ENCODE data around the gene SLC30A2.
A peak's percentile ranks its signal among the peaks of the same experiment; 100 is the strongest.
"Not testable (repeated sequence)": the region's sequence is repeated elsewhere in the genome, so short reads cannot be mapped to it uniquely, and the experiment has no call there.

SLC30A2 gene

GRCh38 chr1:26045722-26046245 is at the start of gene SLC30A2:
SLC30A2 (minus strand) TSS chr1:26046118; CDS start chr1:26045896, 222 bp downstream.
- DNase-seq: peak; percentile 57

DNA sequence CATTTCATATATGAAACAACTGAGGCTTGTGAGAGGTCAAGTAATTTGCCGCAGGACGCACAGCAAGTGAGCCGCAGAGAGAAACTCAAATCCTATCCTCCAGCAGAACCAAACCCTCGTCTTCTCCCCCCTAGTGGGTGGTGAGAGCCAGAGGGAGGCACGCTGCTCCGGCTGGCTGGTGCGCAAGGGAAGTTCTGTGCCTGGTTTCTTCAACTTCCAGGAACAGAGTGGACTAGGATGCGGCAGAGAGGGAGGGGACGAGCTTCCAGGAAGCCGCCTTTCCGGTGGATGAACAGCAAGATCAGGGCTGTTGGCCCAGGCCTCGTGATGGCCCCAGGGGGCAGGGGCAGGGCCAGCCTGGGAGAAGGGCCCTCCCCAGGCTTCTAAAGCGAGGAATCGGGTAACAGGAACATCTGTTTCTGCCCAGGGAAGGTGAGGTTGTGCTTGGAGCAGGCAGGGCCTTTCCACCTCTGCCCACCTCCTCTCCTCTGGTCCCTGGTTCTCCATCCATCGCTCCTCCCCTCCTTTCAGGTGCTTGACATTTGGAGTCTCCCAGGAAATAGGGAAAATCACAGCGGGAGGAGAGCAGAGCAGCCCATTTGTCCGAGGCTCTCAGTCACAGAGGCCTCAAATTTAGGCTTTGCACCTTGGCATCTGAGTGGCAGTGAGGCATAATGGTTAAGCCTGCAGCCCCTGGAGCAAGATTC is 48.9 kb upstream of the SLC30A2 start:
- peak; percentile 28 for DNase-seq

- peak; percentile 29 for DNase-seq
These were observed 48.3 kb upstream of the SLC30A2 start for GRCh38 chr1:26094076-26094669.

- DNase-seq: not testable (repeated sequence)
These were observed 47.7 kb upstream of the SLC30A2 start for GRCh38 chr1:26093569-26093968.

- no peak for DNase-seq
These were observed 46.5 kb upstream of the SLC30A2 start for GRCh38 chr1:26092422-26092821.

GRCh38 chr1:26090893-26091292 is 45.0 kb upstream of the SLC30A2 start:
- no peak for DNase-seq

DNA sequence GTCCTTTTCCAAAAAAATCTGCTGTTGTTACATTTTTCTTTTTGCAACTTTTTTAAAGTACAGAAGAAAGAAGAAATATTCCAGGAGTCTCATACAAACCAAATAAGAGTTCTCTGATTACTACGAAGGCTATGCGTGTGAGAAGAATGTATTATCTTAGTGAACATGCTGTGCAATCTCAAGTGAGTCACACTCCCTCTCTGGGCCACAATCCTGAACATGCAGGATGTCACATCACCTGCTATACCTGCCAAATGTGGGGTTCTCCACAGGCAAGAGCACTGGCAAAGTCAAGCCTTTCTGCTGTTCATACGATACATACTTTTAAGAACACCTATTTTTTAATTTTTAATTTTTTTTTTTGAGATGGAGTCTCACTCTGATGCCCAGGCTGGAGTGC is 43.2 kb upstream of the SLC30A2 start:
- no peak for DNase-seq

GRCh38 chr1:26084844-26085243 is 38.9 kb upstream of the SLC30A2 start:
- DNase-seq: no peak

DNA sequence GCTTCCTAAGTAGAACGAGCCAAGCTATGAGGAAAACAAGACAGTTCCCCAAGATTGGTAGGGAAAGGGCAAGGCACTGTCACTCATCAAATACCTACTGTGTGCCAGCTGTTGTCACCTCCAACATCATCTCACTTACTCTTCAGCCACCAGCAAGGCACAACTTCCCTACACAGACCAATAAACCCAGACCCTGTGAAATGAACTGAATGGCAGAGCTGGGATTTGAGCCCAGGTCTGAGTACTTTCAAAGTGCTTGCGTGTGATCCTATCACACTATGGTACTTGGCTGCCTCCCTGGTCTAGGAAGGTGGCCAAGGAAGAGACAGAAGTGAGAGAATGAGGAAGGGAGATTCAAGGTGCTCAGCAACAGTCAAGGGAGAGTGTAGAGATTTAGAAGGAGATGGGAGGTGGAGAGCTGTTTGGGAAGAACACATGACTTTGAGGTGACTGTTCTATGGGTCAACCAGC is 38.2 kb upstream of the SLC30A2 start:
- no peak for DNase-seq

GRCh38 chr1:26083208-26083607 is 37.3 kb upstream of the SLC30A2 start:
- no peak for DNase-seq

GRCh38 chr1:26082020-26082350 is 36.1 kb upstream of the SLC30A2 start:
- DNase-seq: no peak

DNA sequence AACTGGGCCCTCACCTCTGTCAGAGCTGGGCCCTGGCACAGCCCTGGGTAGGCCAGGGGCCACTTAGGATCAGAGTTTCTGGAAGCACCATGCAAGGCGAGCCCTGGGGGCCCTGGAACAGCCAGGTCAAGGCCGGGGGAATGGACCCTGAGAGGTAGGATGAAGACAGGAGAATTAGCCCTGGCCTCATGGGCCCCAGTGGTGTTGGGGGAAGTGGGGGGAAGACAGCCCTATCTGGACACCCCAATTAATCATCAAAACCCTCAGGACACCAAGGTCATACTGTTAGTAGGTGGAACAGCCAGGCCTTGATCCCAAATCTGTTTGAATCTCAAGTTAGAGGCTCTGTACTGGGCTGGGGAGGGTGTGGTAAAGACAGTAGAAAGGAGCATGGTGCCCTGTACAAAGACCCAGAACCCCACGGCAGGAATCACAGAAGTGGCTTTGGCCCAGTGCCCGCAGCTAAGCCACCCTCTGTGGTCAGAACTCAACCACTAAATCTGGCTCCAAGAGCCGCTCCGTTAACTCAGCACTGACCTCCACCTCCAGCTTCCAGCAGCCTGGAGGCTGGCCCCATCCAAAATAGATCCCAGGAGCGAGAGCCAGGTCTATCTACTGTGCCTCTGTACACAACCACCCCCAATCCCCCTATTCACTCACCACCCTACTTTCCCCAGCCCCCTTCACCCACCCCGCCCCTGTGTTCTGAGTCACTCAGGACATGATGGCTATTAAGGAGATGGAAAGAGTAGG is 35.5 kb upstream of the SLC30A2 start:
- no peak for DNase-seq

DNA sequence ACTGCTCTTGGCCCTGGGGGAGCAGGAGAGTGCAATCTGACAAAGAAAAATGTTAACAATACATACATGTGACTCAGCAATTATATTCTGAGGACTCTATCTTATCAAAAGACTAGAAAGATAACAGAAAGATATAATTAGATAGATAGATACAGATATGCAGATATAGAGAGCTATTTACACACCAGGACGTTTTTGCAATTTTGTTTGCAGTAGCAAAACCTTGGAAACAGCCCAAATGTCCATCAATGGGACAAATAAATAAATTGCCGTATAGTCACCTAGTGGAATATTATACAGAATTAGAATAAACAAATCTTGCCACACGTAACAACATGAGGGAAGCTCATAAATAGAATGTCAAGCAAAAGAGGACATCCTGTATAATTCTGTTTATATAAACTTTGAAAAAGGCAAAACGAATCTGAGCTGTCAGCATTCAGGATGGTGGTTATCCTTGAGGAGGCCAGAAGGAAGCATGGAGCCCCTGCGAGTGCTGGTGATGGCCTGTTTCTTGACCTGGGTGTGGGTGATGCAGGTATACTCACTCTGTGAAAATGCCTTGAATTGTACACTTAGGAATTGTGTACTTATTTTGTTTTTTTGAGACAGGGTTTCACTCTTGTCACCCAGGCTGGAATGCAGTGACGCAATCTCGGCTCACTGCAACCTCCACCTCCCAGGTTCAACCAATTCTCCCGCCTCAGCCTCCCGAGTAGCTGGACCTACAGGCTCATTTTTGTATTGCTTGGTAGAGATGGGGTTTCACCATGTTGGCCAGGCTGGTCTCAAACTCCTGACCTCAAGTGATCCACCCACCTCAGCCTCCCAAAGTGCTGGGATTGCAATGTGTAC is 34.3 kb upstream of the SLC30A2 start:
- DNase-seq: no peak

- DNase-seq: no peak
These were observed 33.3 kb upstream of the SLC30A2 start for GRCh38 chr1:26079178-26079563.

GRCh38 chr1:26078286-26079177 is 32.6 kb upstream of the SLC30A2 start:
- no peak for DNase-seq

DNA sequence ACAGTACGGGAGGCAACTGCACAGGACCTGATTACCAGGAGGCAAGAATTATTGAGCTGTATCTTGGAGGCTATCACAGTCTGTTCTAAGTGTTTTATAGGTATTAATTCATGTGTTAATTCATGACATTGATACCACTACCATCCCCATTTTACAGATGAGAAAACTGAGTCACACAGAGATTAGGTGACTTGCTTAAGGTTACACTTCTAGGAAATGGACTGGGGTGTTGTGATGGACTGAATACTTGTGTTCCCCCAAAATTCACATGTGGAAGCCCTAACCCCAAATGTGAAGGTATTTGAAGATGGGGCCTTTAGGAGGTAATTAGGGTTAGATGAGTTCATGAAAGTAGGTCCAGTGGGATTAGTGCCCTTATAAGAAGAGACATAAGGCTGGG is 31.6 kb upstream of the SLC30A2 start:
- no peak for DNase-seq

DNA sequence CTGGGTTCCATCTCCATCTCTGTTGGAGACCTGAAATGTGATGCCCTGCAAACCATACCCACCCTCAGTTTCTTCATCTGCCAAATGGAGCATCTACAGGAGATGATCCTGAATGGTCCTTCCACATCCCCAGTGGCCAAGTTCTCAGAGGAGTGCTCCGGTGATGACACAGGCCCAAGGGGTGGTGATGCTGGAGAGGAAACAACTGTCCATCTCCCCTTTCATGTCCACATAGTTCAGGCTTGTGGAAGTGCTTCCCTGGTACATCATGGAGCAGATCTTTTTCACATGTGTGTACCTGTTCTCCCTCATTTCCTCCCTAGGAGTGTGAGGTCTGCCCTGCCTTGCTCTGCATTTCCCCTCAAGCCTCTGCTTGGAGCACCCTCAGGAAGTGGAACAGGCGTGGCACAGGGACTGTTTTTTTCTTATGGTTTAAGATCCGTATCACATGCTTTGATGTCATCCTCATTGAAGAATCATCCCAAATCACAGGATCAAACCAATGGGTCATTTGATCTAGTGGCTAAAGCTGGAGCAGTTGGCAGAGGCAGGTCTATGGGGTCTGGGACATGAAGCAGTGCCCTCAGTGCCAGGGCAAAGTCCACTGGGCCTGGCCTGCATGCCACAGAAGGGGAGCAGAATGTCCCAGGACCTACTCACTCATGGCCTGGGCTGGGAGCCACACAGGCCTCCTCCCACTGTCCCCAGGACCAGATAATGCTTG is 29.7 kb upstream of the SLC30A2 start:
- DNase-seq: no peak

- DNase-seq: peak; percentile 24
These were observed 26.4 kb upstream of the SLC30A2 start for GRCh38 chr1:26072305-26072704.

- DNase-seq: no peak
These were observed 25.0 kb upstream of the SLC30A2 start for GRCh38 chr1:26070963-26071342.

DNA sequence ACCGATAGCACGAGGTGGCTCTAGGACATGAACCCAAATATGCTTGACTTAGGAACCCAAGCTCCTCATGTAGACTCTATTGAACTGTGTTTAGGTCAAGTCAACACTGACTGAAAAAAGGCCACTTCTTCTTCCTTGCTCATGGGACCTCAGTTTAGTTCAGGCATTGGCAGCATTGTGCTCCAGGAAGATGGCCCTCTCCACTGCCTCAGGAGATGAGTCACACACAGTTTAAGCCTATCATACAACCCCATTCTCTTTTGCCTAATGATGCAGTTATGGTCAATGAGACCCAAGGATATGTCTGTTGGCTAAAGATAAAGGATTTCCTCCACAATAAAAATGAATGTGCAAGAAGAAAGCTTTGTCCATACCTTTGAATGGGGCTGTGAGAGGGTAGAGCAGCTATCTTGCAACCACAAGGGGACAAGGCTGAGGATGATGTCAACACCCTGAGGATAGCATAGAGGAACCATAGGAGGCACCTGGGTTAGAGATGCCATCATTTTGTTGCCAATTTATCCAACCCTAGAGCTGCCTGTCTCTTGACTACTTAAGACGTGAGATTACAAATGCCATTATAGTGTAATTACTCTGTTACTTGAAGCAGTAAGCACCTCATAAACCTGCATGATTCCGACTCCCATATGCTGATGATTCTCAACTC is 24.5 kb upstream of the SLC30A2 start:
- peak; percentile 22 for DNase-seq

DNA sequence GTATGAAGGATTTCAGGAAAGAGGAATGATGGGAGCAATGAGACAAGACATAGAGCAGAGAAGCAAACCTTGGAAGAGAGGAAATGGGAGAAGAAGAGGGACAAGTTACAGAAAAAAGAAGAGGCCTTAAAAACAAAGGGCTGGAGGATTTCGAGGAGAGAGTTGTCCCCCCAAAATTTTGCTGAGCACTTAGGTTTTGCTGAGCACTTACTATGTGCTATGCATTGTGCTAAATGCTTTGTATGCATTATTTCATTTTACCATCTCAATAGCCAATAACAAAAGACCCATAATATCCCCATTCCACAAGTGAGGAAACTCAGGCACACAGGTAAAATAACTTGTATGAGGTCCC is 24.0 kb upstream of the SLC30A2 start:
- DNase-seq: no peak
